GM12878 (cell line): ENCODE data around the gene PAIP2. TPM values are rescaled to one million over a fixed set of nuclear protein-coding genes. Genes with fewer than 3 reads are reported as not detected.

ENCODE experiments used
- BACH1 ChIP-seq: fragments of 450-650 bp; IDR thresholded peaks from 2 replicates; pipeline ENCODE4 v1.6.1; 2017; ENCODE audit warnings: mild to moderate bottlenecking, borderline replicate concordance
- CREM ChIP-seq: IDR thresholded peaks from 2 replicates; pipeline ENCODE4 v1.6.1; 2014; ENCODE audit warnings: antibody characterized with exemption, low read depth
- GATAD2B ChIP-seq: fragments of 450-650 bp; conservative IDR thresholded peaks from 2 replicates; pipeline ENCODE4 v1.6.1; 2017; ENCODE audit warnings: low read depth, mild to moderate bottlenecking, moderate library complexity
- MXI1 ChIP-seq: fragments of 150-350 bp; IDR thresholded peaks from 2 replicates; pipeline ENCODE4 v1.6.1; 2011; ENCODE audit warnings: low read depth, mild to moderate bottlenecking, inconsistent platforms, low read length, improper control_type of control experiment
- MYC ChIP-seq: IDR thresholded peaks from 2 replicates; pipeline ENCODE4 v1.6.1; 2011; ENCODE audit warnings: mild to moderate bottlenecking, low read length, moderate library complexity, inconsistent platforms; ENCODE audit not compliant: insufficient read depth, insufficient replicate concordance, insufficient read length, severe bottlenecking
- NRF1 ChIP-seq: conservative IDR thresholded peaks from 2 replicates; pipeline ENCODE4 v1.6.1; 2011; ENCODE audit warnings: mild to moderate bottlenecking, low read depth, low read length, improper control_type of control experiment
- PAX8 ChIP-seq: fragments of 450-650 bp; IDR thresholded peaks from 2 replicates; pipeline ENCODE4 v1.6.1; 2017; ENCODE audit warnings: mild to moderate bottlenecking, moderate library complexity
- RB1 ChIP-seq: fragments of 450-650 bp; formaldehyde crosslinking; IDR thresholded peaks from 2 replicates; pipeline ENCODE4 v1.6.1; 2017; ENCODE audit warnings: mild to moderate bottlenecking, borderline replicate concordance
- TAF1 ChIP-seq: IDR thresholded peaks from 2 replicates; pipeline ENCODE4 v1.6.1; 2011; ENCODE audit warnings: mild to moderate bottlenecking, low read depth, low read length, borderline replicate concordance
- TBL1XR1 ChIP-seq: IDR thresholded peaks from 2 replicates; pipeline ENCODE4 v1.6.1; 2012; ENCODE audit warnings: low read depth, low read length, improper control_type of control experiment
- ZBED1 ChIP-seq: IDR thresholded peaks from 2 replicates; pipeline ENCODE4 v1.6.1; 2016; ENCODE audit warnings: borderline replicate concordance
- ZNF384 ChIP-seq: IDR thresholded peaks from 2 replicates; pipeline ENCODE4 v1.6.1; 2012; ENCODE audit warnings: low read depth, mild to moderate bottlenecking, low read length, improper control_type of control experiment, borderline replicate concordance
- polyA plus RNA-seq, 11 experiments: library from polyadenylated mRNA; depleted of rRNA in 4 of 11; unstranded in 6 of 11; stranded (reverse) in 5 of 11; fragments of >200 nt; fragmentation: Nextera tagmentation in 4 of 11; fragmentation: Illumina TruSeq in 1 of 11; extraction: Ambion mirVana in 4 of 11; extraction: Trizol in 1 of 11; gene quantifications; 1 replicate in 1 of 11; 2 replicates in 10 of 11; pipeline versions ENCODE4 v1.2.1 to v1.2.3, GENCODE V29; 2011 to 2016; ENCODE audit warnings: inconsistent platforms in 2 of 11, missing spikeins in 2 of 11, low read depth in 1 of 11
- total RNA-seq, 4 experiments: library from RNA; depleted of rRNA in 3 of 4; stranded (reverse); fragments of >200 nt in 3 of 4; fragmentation: Illumina TruSeq in 1 of 4; extraction: Trizol in 1 of 4; gene quantifications; 2 replicates each; pipeline versions ENCODE4 v1.2.1 to v1.2.3, GENCODE V29; 2013 to 2021
- TF ChIP-seq, protein P1 (sequence below): fragments of 450-650 bp; formaldehyde crosslinking; IDR thresholded peaks from 2 replicates; pipeline ENCODE4 v1.4.0; 2020; ENCODE audit warnings: mild to moderate bottlenecking, moderate library complexity

The PAIP2 gene
- total and polyA plus RNA-seq, 10 of the 15 experiments (the other 5 are each of a cell fraction or from before 2014, with no cell fraction given), result 49.9 to 154 (median 102) TPM

DNA sequence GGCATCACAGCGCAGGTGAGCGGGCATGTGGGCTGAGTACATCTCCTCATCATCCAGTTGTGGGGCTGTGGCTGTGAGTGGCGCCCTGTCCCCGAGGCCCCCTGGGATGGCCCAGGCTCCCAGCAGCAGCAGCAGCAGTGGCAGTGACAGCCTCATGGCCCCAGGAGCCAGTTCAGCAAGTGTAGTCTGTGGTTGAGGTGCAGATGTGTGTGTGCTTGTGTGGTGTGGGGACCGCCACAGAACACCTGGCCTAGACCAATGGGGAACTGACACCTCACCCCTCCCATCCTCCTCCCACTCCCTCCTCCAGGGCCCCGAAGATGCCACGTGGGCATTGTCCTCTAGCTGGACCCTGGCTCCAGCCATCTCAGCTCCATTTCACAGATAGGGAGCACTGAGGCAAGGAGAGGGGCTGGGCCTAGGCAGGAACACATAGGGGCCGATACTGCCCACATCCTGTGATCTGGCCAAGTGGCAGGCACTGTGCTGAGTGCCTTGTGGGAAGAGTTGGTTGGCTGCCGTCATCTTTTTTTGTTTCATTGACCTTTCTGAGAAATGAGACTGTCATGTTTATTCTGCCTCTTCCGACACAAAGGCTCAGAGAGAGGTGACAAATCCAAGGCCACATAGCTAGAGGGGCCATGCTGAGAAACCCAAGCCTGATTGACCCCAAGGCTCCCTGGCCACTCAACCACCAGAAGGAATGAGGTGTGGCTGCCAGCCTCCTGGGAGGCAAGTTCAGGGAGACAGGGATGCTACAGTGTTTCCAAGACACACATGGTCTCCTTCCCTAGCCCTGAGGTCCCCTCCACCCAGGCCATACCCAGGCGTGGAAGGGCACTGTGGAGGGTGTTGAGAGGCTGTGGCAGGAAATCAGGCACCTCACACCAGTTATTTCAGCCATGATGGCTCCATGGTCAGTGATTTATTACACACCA lies 48.3 kb downstream of the PAIP2 start, which contains the start of gene MZB1 (continued):
- peak; percentile 96 for TF ChIP-seq MXI1
- peak; percentile 83 for TF ChIP-seq GATAD2B
- 0 out of 2 replicates have a peak, but pooled peaks have one; percentile 7 for TF ChIP-seq ZNF384
- peak; percentile 95 for TF ChIP-seq MYC
- TF ChIP-seq PAX8, result no peak
- TF ChIP-seq, protein P1, sequence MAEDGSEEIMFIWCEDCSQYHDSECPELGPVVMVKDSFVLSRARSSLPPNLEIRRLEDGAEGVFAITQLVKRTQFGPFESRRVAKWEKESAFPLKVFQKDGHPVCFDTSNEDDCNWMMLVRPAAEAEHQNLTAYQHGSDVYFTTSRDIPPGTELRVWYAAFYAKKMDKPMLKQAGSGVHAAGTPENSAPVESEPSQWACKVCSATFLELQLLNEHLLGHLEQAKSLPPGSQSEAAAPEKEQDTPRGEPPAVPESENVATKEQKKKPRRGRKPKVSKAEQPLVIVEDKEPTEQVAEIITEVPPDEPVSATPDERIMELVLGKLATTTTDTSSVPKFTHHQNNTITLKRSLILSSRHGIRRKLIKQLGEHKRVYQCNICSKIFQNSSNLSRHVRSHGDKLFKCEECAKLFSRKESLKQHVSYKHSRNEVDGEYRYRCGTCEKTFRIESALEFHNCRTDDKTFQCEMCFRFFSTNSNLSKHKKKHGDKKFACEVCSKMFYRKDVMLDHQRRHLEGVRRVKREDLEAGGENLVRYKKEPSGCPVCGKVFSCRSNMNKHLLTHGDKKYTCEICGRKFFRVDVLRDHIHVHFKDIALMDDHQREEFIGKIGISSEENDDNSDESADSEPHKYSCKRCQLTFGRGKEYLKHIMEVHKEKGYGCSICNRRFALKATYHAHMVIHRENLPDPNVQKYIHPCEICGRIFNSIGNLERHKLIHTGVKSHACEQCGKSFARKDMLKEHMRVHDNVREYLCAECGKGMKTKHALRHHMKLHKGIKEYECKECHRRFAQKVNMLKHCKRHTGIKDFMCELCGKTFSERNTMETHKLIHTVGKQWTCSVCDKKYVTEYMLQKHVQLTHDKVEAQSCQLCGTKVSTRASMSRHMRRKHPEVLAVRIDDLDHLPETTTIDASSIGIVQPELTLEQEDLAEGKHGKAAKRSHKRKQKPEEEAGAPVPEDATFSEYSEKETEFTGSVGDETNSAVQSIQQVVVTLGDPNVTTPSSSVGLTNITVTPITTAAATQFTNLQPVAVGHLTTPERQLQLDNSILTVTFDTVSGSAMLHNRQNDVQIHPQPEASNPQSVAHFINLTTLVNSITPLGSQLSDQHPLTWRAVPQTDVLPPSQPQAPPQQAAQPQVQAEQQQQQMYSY, result no peak
- no peak for TF ChIP-seq TBL1XR1
- peak; percentile 88 for TF ChIP-seq TAF1
- peak; percentile 82; the same call in 1 of the 2 replicates for TF ChIP-seq ZBED1
- TF ChIP-seq RB1, result no peak
- peak; percentile 77; the same call in 1 of the 2 replicates for TF ChIP-seq BACH1
- no peak for TF ChIP-seq NRF1
- TF ChIP-seq CREM, result peak; percentile 81
- TF ChIP-seq, all 136 proteins: peak for 60
